ENCODE measurements around the gene LRRC8C. TPM values are rescaled to one million over a fixed set of nuclear protein-coding genes. Genes with fewer than 3 reads are reported as not detected.
A peak's percentile ranks its signal among the peaks of the same experiment; 100 is the strongest.

LRRC8C gene
- total RNA-seq, 2 donors from 2014 or later, result 2.5 to 5.5 TPM

DNA sequence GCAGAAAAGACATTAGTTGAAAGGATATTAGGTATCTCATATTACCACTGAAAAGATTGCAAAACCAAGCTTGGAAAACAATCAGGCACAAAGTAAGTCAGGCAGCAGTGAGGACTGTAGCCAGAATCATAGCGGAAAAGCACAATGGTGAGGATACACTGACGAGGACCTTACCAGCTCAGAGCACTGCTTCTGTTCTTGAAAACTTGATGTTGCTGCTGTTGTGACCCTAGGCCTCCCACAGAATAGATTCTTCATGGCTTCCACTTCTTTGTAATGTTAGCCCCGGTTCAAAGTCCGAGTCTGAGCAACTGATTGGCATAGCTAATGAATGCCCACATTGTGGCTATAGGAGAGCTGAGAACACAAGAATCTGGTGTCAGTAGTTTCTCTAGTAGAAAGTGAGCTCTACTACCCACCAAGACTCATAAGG is 45.2 kb upstream of the LRRC8C start:
- WGBS, 2 experiments (ENCODE audit: insufficient coverage in 1 of 2, insufficient read length in 1 of 2), result 94% methylated on average over 2 to 4 of the region's 4 CpGs
- Mint-ChIP-seq H3K27me3 (ENCODE audit: insufficient read depth) (no peaks in the 10 kb centered on the region), H3K4me1 (peaks cover 12% of the 10 kb centered on the region), H3K27ac (no peak overlapping the region), H3K36me3 (ENCODE audit: low read depth) (peaks cover 43% of the 10 kb centered on the region), H3K9me3 (no peaks in the 10 kb centered on the region), H3K4me3 (no peak overlapping the region)
- Histone ChIP-seq H3K27me3 (ENCODE audit: control insufficient read depth, insufficient read depth, low read length, poor library complexity, severe bottlenecking) (no peaks in the 10 kb centered on the region), H3K9ac (ENCODE audit: extremely low read depth, low read length, poor library complexity, severe bottlenecking) (no peak overlapping the region), H3K27ac (ENCODE audit: low read depth, low read length) (peak overlapping the region; percentile 40), H3K36me3 (ENCODE audit: control insufficient read depth, insufficient read depth, low read length) (peaks cover 60% of the 10 kb centered on the region), H3K9me3 (ENCODE audit: control insufficient read depth, low read length) (no peaks in the 10 kb centered on the region), H3K4me1 (ENCODE audit: control insufficient read depth, insufficient read depth, low read length) (no peaks in the 10 kb centered on the region), H3K4me3 (ENCODE audit: low read length) (no peak overlapping the region)
- TF ChIP-seq, protein P1, sequence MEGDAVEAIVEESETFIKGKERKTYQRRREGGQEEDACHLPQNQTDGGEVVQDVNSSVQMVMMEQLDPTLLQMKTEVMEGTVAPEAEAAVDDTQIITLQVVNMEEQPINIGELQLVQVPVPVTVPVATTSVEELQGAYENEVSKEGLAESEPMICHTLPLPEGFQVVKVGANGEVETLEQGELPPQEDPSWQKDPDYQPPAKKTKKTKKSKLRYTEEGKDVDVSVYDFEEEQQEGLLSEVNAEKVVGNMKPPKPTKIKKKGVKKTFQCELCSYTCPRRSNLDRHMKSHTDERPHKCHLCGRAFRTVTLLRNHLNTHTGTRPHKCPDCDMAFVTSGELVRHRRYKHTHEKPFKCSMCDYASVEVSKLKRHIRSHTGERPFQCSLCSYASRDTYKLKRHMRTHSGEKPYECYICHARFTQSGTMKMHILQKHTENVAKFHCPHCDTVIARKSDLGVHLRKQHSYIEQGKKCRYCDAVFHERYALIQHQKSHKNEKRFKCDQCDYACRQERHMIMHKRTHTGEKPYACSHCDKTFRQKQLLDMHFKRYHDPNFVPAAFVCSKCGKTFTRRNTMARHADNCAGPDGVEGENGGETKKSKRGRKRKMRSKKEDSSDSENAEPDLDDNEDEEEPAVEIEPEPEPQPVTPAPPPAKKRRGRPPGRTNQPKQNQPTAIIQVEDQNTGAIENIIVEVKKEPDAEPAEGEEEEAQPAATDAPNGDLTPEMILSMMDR (conservative IDR thresholded peaks at IDR 0.05), result no peak
- DNase-seq, result no peak

DNA sequence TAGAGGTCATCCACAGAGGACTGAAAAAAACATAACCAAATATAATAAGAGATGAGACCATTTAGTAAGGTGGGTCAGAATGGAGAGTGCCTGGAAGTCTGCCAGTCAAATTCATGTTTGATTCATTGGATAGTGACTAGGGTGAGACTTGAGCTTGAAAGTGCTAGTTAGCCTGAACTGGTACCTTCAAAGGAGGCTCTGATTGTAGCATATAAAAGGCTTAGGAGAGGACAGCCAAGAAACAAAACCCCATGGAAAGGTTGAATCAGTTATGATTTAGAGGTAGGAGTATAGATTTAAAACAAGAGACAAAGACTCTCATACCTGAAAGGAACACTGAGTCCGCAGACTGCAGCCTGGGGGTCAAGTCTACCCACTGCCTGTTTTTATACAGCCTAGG is 44.4 kb upstream of the LRRC8C start:
- no peak for DNase-seq
- 100% methylated on average over 1 of the region's 1 CpG; no CpG with 5 or more reads in 1 of the 2 experiments for WGBS, 2 experiments (ENCODE audit: insufficient coverage in 1 of 2, insufficient read length in 1 of 2)
- Histone ChIP-seq H3K4me3 (ENCODE audit: low read length) (no peak overlapping the region), H3K36me3 (ENCODE audit: control insufficient read depth, insufficient read depth, low read length) (peaks cover 58% of the 10 kb centered on the region), H3K27ac (ENCODE audit: low read depth, low read length) (no peak overlapping the region), H3K4me1 (ENCODE audit: control insufficient read depth, insufficient read depth, low read length) (no peaks in the 10 kb centered on the region), H3K9me3 (ENCODE audit: control insufficient read depth, low read length) (no peaks in the 10 kb centered on the region), H3K9ac (ENCODE audit: extremely low read depth, low read length, poor library complexity, severe bottlenecking) (no peak overlapping the region), H3K27me3 (ENCODE audit: control insufficient read depth, insufficient read depth, low read length, poor library complexity, severe bottlenecking) (no peaks in the 10 kb centered on the region)
- TF ChIP-seq, protein P1 (conservative IDR thresholded peaks at IDR 0.05), result no peak
- Mint-ChIP-seq H3K27me3 (ENCODE audit: insufficient read depth) (no peaks in the 10 kb centered on the region), H3K27ac (no peak overlapping the region), H3K9me3 (no peaks in the 10 kb centered on the region), H3K36me3 (ENCODE audit: low read depth) (peaks cover 44% of the 10 kb centered on the region), H3K4me3 (no peak overlapping the region), H3K4me1 (peaks cover 12% of the 10 kb centered on the region)

GRCh38 chr1:89589515-89589914 is 43.4 kb upstream of the LRRC8C start:
- no peak overlapping the region for H3K4me3 Mint-ChIP-seq
- Histone ChIP-seq H3K9ac (ENCODE audit: extremely low read depth, low read length, poor library complexity, severe bottlenecking) (no peak overlapping the region), H3K36me3 (ENCODE audit: control insufficient read depth, insufficient read depth, low read length) (peaks cover 53% of the 10 kb centered on the region), H3K27me3 (ENCODE audit: control insufficient read depth, insufficient read depth, low read length, poor library complexity, severe bottlenecking) (no peaks in the 10 kb centered on the region), H3K4me1 (ENCODE audit: control insufficient read depth, insufficient read depth, low read length) (no peaks in the 10 kb centered on the region), H3K4me3 (ENCODE audit: low read length) (no peak overlapping the region), H3K27ac (ENCODE audit: low read depth, low read length) (no peak overlapping the region), H3K9me3 (ENCODE audit: control insufficient read depth, low read length) (no peaks in the 10 kb centered on the region)
- H3K9me3 Mint-ChIP-seq, result no peaks in the 10 kb centered on the region
- TF ChIP-seq, protein P1 (conservative IDR thresholded peaks at IDR 0.05), result no peak
- H3K4me1 Mint-ChIP-seq, result peaks cover 16% of the 10 kb centered on the region
- peaks cover 37% of the 10 kb centered on the region for H3K36me3 Mint-ChIP-seq (ENCODE audit: low read depth)
- 86 to 90% methylated on average over 1 of the region's 1 CpG for WGBS, 2 experiments (ENCODE audit: insufficient coverage in 1 of 2, insufficient read length in 1 of 2)
- no peak overlapping the region for H3K27ac Mint-ChIP-seq
- no peak for DNase-seq
- H3K27me3 Mint-ChIP-seq (ENCODE audit: insufficient read depth), result no peaks in the 10 kb centered on the region
